Hippocampal formation (tissue), 2 donors: Measurements from ENCODE around the gene NOLC1.

Source experiments
- DNase-seq, 2 donors: peaks; one replicate each; lab custom pipeline; 2025; lab: John Stamatoyannopoulos, UW

The NOLC1 gene

GRCh38 chr10:102151774-102152544 is at the start of gene NOLC1:
Gene NOLC1, plus strand, starts transcription at chr10:102152389. Its CDS starts 22 bp downstream, at chr10:102152411.
- DNase-seq = peak; percentile 95 to 96

DNA sequence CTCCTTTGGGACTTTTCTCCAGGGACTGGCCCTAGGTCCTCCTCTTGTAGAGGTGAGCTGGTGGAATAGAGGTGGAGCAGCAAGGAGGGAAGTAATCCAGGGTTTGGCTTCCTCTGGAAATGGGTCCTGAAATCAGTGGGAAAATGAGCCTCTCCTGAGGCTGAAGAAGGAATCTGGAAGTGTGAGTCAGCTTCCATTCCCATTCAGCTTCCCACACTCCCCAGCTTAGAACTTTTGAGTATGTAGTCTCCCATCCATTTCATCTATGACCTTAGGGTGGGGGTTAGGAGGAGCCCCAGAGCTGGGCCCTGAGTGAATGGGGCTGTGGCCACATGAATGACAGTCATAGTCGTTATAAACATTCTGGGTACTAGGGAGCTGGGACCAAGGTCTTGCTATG is 49.8 kb upstream of the NOLC1 start:
- no peak for DNase-seq

DNA sequence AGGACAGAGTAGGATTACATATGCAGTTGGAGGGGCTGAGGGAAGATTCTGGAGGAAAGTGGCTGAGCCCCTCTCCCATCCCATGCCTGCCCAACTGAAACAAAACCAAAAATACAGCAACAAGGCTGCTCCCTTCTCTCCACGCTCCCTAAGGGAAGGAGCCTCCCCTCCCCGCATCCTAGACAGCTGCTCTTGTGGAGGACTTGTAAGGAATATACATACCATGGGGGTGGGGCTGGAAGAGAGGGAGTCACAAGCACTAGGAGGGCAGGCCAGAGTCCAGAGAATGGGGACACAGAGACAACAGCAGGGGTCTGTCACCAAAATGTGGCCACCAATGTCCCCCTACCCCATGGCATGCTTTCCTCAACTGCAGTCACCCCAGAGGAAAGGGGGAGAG is 45.2 kb upstream of the NOLC1 start:
- no peak for DNase-seq

- no peak for DNase-seq
These were observed 42.7 kb upstream of the NOLC1 start for GRCh38 chr10:102109166-102110116.

- DNase-seq = no peak
These were observed 40.9 kb upstream of the NOLC1 start for GRCh38 chr10:102111276-102111675.

DNA sequence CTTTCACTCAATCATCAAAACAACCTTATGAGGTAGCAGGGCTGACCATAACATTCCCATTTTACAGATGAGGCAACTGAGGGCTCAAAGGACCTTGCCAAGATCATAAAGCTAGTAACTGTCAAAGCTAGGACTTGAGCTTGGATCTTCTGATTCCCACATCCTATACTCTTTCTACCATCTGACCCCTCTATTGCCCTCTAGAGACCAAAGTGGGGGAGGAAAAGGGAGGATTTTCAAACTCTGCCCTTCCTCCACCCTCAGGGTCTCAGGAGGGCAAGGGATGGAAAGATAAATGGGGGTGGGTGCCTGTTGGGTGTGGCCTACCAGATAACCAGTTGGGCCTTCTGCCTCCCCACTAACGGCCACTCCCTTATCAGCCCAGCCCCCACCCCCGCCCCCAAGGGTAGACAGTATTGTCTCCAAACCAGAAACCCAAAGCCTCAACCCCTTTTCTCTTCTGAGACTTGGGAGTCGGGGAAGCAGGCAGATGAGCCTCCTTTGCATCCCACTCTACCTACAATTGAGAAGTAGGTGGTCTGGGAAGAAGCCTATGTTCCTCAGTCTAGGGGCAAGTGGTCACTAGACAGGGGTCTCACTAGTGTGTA is 39.9 kb upstream of the NOLC1 start:
- DNase-seq = no peak

DNA sequence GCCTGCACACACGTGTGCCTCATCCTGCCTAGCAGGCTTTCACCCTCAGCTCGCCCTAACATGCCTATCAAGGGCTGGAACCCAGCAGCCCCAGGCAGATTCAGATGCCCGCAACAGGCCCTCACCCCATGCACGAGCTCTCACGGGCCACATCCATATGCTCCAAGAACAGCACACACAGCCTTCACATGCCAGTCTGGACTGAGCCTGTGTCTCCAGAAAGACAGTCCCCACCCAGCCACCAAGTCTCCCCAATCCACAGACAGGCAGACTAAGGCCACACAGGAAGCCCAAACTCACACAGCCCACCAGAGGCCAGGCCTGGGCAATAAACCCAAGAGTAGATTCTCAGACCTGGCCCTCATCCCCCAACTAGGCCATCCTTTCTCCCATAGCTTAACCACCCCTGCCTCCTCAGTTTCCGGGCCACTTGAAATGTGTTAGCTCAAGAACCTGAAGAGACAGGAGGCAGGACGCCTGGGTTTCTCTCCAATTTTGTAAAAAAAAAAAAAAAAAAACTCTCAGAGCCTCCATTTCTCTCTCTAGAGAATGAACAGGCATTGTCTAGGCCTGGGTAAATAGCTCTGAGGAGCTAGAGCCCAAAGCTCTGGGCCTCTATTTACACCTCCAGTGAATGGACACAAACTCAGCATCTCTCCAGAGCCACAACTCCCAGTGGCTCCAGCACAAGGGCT is 38.8 kb upstream of the NOLC1 start:
- DNase-seq = no peak

DNA sequence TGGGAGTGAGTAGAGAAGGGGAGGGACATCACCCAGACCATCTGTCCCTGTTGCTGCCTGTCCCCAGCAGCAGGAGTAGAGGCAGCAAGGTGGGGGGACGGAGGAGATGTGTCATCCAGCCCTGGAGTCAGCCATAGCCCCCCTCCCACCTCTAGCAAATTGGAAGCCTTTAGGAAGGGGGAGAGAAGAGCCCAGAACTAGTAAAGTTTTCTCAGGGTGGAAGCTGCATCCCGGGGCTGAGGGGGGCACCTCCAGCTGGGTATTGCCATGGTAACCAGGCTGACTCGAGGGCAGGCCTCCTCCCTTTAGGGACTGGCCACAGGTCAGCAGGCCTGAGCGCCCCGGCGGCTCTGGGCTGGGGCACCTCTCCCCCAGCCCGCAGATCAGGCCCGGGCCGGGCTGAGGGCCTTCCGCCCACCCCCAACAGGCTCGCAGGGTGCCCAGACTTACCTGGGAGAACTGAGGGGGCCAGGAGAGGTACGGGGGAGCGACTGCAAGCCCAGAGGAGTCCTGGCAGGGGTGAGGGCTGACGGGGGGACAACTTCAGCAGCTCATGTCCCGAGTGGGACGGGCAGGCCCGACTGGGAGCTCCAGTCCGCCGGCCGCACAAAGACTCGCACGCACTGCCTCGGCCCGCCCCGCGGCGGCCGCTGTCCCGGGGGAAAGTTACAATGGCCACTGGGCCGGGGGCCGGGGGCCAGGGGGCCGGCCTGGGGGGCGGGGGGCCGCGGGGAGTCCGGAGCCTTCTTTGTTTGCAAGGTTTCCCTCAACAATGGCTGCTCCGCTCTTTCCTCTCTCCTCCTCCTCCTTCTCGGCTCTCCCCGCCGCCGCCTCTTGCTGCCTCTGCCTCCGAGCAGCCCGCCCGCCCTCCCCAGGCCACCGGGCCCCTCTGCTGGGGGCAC is 38.0 kb upstream of the NOLC1 start:
- no peak for DNase-seq

DNA sequence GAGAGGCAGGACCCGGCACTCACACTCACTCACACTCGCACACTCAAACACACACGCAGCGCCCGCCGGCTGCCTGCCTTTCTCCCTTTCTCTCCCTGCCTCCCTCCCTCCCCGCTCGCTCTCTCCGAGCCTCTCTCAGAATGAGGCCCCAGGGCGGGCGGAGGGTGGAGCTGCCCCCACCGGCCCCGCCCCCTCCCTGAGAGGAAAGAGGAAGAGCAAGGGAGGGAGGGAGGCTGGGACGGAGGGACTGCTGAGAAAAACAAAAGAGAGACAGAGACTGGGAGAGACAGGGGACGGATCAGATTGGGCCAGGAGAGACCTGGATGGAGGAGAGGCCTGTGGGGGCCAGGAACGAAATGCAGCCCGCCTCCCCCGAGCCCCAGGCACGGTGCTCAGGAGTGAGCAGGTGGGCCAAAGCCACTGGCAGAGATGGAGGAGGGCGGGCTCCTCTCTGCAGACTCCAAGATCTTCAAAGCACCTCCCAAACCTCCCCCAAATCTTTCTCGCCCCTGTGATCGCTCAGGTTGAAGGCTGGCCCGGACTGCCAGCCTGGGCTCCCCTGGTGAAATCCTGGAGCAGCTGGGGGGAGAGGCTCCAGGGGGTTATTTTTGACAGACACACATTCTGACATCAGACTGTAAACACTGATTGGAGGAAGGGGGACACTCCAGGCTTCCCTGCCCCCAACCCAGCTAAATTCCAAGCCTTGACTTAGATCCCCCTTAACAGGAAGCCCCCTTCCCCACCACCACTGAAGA is 37.1 kb upstream of the NOLC1 start:
- peak; percentile 88 to 90 for DNase-seq

DNA sequence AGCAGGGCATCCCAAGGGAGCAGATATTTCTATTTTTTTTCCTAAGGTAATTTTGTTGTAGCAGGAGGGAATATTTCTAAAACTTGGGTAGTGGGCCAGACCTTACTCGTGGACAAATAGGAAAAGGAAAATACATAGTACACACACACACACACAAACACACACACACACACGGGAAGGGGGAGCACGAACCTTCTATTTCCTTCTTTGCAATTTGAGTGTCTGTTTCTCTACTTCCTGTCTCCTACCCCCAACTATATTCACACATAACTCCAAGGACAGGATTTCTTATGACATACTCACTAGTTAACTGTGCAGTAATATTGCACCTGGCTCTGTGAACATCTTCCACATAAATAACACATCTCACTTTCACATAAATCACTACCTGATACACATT is 36.4 kb upstream of the NOLC1 start:
- no peak for DNase-seq

- no peak for DNase-seq
These were observed 35.5 kb upstream of the NOLC1 start for GRCh38 chr10:102116656-102117055.

DNA sequence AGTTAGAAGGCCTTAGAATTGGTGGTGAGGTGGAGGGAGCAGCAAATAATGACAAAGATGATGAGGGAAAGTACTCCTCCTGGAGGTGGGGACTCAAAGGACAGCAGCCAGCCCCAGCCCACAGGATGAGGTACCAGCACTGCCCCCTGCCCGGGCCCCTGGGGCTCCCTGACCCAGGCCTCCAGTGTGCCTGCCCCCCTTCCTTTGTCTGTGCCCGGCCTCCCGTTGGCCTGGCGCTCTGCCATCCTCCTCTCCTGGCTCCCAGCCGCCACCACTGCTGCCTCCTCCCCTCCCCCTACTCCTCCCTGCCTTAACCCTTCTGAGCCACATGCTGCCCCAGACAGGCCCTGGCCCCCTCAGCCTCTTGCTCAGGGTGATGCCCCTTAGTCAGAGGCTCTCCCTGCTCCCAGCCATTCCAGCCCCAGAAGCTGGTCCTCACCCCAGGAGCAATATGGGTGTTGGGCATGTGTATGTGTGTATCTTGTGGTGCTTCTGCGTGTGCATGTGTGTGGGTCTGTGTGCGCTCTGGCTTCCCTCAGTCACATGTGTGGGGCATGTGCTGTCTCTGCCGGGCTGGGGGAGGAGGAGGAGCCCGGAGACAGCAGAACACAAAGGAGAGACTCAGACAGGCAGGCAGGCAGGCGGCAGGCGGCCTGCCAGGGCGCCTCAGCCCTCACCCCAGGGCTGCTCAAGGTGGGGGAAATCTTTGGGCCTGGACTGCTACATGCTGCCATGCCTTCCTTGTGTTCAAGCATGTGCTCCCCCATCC is 34.6 kb upstream of the NOLC1 start:
- peak; percentile 75 to 88 for DNase-seq

DNA sequence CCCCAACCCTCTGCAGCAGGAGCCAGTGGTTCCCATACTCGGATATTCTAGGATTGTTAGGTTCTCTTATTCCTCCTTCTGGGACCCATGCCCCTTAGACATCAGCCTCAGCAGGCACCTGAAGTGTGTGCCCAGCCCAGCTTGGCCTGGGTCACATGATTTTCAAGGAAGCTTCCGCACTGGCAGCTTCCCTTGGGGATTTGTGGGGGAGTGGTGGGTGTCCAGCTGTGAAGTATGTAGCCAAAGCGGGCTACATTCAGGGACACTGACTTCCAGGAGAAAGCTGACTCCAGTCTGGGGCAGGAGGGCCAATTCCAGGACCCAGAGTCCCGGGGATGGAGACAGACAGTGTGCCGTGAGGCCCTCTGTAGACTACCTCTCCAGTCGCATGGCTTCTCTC is 33.3 kb upstream of the NOLC1 start:
- peak in 1 of 2 donors; percentile 15 for DNase-seq

DNA sequence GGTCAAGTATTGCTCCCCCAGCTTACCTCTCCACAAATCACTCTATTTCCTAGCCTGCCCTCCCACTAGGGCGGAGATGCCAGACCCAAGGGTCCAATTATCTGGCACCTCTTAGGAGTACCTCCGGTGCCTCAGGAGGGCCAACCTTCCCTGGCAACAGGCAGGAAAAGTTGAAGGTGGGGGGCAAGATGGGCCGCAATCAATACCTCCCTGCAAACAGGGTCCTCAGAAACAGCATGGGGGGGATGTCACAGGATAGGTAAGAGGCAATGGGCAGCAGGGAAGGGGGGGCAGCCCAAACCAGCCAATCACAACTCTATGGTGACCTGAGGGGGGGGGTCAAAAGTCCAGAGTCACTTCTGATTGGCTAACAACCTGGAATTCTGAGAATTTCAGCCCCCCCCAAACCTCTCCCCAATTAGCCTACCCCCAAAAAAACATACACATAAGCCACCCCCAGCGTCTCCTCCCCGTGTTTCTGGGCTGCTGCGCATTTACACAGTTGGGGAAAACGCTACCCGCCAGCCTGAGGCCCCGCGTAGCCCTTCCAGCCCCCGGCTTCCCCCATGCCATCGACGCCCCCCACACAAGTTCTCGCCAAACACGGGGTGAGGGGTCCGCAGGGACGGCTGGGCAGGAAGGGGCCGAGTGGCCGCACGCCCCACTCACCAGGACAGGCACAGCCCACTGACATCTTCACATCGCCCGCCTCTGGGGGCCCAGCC is 32.6 kb upstream of the NOLC1 start:
- peak; percentile 31 to 37 for DNase-seq

DNA sequence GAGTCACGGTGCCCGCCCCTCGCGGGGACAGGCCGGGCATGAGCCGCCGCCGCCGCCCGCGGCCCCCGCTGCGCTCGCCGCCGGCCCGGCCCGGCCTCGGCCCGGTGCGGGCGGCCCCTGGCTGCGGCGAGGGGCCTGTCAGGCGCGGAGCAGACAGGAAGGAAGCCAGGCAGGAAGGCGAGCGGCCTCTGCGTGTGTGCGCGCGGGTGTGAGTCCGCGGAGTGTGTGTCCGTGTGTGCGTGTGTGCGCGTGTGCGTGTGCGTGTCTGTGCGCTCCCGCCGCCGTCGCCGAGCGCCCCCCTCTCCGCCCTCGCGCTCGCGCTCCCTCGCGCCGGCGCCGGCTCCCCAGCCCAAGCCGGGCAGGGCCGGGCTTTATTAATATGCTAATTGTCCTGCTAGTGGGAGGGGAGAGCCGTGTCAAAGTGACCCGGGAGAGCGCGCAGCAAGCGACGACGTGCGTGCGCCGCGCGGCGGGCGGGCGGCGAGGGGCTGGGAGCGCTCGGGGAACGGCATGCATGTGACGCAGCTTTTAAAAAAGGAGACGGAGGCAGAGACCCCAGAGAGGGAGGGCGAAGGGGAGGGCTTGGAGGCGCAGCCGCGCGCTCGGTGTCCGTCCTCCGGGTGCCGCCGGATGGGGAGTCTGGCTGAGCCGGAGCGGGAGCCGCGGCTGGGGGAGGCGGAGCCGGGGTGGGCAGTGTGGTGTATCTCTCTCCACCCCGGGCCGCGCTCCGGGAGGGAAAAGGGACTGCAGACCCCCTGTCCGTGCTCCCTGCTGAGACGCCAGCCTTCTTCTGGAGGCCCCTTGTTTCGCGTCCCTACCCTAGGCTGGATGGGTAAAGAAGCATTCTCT is 31.8 kb upstream of the NOLC1 start, which contains the start of gene LDB1:
Gene LDB1 (minus strand): TSS at position 227 of the 849 bp plus-strand sequence. CDS start 258 bp downstream, outside the sequence.
- DNase-seq = peak; percentile 84 to 93

- peak; percentile 23 to 49 for DNase-seq
These were observed 31.0 kb upstream of the NOLC1 start for GRCh38 chr10:102120991-102121738.
